ENCODE results near the gene ABCG2. TPM values are rescaled to one million over a fixed set of nuclear protein-coding genes. Genes with fewer than 3 reads are reported as not detected.
"Not testable (repeated sequence)": the region's sequence is repeated elsewhere in the genome, so short reads cannot be mapped to it uniquely, and the experiment has no call there.

ABCG2 gene
- total RNA-seq, 4 donors from 2014 or later: 3.4 to 16.2 (median 7.9) TPM

DNA sequence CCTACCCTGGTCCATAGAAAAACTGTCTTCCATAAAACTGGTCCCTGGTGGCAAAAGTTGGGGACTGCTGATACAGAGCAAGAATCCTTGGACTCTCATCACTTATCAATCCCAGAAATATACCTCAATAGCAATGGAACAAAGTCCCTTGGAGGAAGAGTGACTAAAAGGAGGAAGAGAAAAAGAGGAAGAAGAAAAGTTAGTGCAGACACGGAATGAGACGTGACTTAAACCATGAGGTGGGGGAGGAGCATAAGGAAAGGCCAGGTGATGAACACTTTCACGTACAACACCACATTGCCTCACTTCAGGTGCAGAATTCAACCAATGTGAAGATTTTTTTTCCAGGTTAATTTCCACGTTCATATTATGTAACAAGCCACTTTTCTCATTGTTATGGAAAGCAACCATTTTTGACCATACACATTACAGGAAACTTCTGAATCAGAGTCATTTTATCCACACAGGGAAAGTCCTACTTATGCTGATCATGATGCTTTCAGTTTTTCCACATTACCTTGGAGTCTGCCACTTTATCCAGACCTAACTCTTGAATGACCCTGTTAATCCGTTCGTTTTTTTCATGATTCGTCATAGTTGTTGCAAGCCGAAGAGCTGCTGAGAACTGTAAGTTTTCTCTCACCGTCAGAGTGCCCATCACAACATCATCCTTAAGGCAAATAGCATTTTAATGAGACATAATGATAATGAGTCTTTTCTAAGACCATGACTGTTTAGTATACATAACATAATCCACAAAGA, 27.7 kb downstream of the ABCG2 start:
- DNase-seq (ENCODE audit: low spot score): no peak
- ATAC-seq (ENCODE audit: low FRiP score): no peak
- TF ChIP-seq, protein P1, sequence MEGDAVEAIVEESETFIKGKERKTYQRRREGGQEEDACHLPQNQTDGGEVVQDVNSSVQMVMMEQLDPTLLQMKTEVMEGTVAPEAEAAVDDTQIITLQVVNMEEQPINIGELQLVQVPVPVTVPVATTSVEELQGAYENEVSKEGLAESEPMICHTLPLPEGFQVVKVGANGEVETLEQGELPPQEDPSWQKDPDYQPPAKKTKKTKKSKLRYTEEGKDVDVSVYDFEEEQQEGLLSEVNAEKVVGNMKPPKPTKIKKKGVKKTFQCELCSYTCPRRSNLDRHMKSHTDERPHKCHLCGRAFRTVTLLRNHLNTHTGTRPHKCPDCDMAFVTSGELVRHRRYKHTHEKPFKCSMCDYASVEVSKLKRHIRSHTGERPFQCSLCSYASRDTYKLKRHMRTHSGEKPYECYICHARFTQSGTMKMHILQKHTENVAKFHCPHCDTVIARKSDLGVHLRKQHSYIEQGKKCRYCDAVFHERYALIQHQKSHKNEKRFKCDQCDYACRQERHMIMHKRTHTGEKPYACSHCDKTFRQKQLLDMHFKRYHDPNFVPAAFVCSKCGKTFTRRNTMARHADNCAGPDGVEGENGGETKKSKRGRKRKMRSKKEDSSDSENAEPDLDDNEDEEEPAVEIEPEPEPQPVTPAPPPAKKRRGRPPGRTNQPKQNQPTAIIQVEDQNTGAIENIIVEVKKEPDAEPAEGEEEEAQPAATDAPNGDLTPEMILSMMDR (IDR thresholded peaks at IDR 0.05): no peak

DNA sequence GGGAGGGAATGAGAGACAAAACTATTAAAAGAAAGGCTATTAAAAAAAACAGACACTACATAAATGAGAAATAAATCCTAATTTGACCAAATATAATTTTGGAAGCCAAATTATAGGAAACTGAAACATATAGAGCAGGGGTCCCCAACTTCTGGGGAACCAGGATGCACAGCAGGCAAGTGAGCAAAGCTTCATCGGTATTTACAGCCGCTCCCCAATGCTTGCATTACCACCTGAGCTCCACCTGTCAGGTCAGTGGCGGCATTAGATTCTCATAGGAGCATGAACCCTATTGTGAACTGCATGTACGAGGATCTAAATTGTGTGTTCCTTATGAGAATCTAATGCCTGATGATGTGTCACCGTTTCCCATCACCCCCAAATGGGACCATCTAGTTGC, 28.4 kb downstream of the ABCG2 start:
- TF ChIP-seq, protein P1 (IDR thresholded peaks at IDR 0.05): no peak
- ATAC-seq (ENCODE audit: low FRiP score): no peak
- DNase-seq (ENCODE audit: low spot score): no peak

DNA sequence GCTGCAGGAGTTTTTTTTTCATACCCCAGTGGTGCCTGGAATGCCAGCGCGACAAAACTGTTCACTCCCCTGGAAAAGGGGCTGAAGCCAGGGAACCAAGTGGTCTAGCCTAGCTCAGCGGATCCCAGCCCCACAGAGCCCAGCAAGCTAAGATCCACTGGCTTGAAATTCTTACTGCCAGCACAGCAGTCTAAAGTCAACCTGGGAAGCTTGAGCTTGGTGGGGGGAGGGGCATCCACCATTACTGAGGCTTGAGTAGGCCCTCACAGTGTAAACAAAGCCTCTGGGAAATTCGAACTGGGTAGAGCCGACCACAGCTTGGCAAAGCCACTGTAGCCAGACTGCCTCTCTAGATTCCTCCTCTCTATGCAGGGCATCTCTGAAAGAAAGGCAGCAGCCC, 36.2 kb downstream of the ABCG2 start:
- ATAC-seq (ENCODE audit: low FRiP score); DNase-seq (ENCODE audit: low spot score): not testable (repeated sequence)

DNA sequence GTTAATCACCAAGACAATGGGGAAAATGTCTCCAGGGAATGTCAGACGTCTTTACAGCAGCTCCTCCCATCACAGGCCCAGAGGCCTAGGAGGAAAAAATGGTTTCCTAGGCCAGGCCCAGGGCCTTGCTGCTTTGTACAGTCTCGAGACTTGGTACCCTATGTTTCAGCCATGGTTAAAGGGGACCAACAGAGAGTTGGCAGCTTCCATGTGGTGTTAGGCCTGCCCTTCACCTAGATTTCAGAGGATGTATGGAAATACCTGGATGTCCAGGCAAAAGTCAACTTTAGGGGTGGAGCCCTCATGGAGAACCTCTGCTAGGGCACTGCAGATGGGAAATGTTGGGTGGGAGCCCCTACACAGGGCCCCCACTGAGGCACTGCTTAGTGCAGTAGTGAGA, 38.5 kb downstream of the ABCG2 start:
- no peak for ATAC-seq (ENCODE audit: low FRiP score)
- DNase-seq (ENCODE audit: low spot score): no peak
- TF ChIP-seq, protein P1 (IDR thresholded peaks at IDR 0.05): no peak

DNA sequence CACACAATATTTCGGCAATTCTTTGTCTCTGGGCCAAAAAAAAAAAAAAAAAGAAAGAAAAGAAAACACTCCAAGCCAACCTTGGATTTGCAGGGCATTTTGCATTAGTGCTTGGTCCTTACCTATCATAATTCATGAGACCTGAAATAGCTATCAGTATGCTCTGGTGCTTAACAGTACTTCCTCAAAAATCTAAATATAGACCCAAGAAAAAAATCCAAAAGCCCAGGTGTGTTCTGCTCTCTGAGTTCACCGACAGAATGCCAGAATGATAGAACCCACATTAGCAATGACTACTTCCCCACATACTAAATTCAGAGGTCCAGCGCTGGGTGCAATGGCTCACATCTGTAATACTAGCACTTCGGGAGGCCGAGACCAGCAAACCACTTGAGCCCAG, 42.9 kb downstream of the ABCG2 start:
- TF ChIP-seq, protein P1 (IDR thresholded peaks at IDR 0.05): no peak
- no peak for ATAC-seq (ENCODE audit: low FRiP score)
- DNase-seq (ENCODE audit: low spot score): no peak

DNA sequence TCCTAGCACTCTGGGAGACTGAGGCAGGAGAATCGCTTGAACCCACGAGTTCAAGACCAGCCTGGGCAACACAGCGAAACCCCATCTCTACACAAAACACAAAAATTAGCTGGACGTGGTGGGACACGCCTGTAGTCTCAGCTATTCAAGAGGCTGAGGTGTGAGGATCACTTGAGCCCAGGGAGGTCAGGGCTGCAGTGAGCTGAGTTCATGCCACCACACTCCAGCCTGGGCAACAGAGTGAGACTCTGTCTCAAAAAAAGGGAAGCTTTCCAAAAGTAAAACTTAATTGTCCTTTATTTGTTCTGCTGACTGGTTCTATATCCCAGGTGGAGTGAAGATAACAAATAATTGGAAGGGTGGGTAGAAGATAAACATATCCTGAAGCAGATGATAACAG, 45.6 kb downstream of the ABCG2 start:
- no peak for DNase-seq (ENCODE audit: low spot score)
- TF ChIP-seq, protein P1 (IDR thresholded peaks at IDR 0.05): no peak

DNA sequence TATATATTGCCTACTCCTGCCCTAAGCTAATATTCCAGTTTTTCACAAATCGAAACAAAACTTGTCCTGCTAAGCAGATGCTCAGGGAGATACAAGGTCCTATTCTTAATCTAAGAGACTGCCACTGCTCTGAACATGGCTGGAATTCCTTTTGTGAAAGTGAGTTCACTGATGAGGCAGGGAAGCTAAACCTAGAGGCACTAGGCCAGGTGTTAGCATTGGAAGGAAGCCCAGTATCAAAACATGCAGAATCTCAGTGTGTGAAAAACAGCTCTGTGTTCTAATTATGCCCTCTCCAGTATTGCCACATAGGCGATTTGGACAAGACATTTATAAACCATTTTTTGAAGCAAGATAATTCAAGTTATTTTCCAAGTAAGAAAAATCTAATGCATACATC, 47.6 kb downstream of the ABCG2 start:
- no peak for ATAC-seq (ENCODE audit: low FRiP score)
- TF ChIP-seq, protein P1 (IDR thresholded peaks at IDR 0.05): no peak
- no peak for DNase-seq (ENCODE audit: low spot score)

More for the DNA sequence above, 45.6 kb downstream of the ABCG2 start:
- ATAC-seq (ENCODE audit: low FRiP score): no peak

All from omental fat pad (tissue), 4 donors.